Right lobe of liver (tissue), 4 donors: Measurements from ENCODE around the gene COPG2.

Source experiments
- CTCF ChIP-seq, 4 donors: fragments of 200-600 bp in 3 of 4; fragments of 450-650 bp in 1 of 4; IDR thresholded peaks; one replicate each; pipeline versions ENCODE4 v1.5.1 to v1.8.0; 2016 to 2022; ENCODE audit warnings: antibody characterized with exemption in 4 of 4, mild to moderate bottlenecking in 2 of 4
- POLR2A ChIP-seq: fragments of 450-650 bp; IDR thresholded peaks from one replicate; pipeline ENCODE4 v1.6.1; 2017; ENCODE audit warnings: antibody characterized with exemption, mild to moderate bottlenecking
- donor health status: DM: no; HTN: no; CAD: no.
- donor health status: DM: no; HTN: no; CAD: no.
- donor health status: DM: no; HTN: yes; CAD: no.

- TF ChIP-seq CTCF (IDR thresholded peaks at IDR 0.05) (no peak), POLR2A (no peak)
Observed at GRCh38 chr7:130598056-130598455, 70.5 kb downstream of the COPG2 start.
